NB4 (cell line): Measurements from ENCODE around the gene PACSIN3.
A peak's percentile ranks its signal among the peaks of the same experiment; 100 is the strongest.

Experiments used
- MYC ChIP-seq: IDR thresholded peaks from 2 replicates; pipeline ENCODE4 v1.6.1; 2011; ENCODE audit warnings: low read depth, low read length
- POLR2A ChIP-seq: IDR thresholded peaks from 2 replicates; pipeline ENCODE4 v1.6.1; 2011; ENCODE audit warnings: mild to moderate bottlenecking; ENCODE audit not compliant: insufficient read length; ENCODE audit errors: extremely low read depth
- TF ChIP-seq, protein P1 (sequence below): IDR thresholded peaks from 2 replicates; pipeline ENCODE4 v1.6.1; 2011; ENCODE audit warnings: low read depth, low read length
- TF ChIP-seq, protein P2 (sequence below): IDR thresholded peaks from one replicate; pipeline ENCODE4 v1.5.1; 2012; ENCODE audit warnings: low read depth, low read length

DNA sequence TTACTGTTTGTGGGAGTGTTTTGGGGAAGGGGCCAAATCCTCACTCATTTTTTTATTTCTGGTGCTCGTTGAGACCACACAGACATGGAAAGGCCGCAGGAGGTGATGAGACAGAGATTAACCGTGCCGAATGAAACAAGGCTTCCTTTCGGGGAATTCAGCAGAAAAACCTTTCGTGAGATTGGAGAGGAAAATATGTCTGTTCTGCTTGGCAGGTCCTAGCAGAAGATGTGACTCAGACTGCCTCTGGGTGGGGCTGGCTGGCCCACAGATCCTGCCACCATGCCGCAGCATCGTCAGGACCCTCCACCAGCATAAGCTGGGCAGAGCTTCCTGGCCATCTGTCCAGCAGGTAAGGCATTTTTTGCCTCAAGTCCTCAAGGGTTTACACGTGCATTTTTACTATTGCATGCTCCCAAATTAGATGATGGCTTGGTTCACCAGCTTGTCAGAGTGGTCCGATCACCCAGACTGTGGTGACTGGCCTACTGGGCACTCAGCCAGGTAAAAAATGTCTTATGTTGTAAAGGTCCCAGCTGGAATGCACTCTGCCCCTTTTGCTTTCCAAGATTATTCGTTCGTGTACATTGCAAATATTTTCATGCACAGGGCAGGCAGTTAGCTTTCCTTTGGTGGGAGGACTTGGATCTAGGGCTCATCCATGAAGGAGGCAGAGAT is 30.0 kb upstream of the PACSIN3 start:
- TF ChIP-seq, protein P1, sequence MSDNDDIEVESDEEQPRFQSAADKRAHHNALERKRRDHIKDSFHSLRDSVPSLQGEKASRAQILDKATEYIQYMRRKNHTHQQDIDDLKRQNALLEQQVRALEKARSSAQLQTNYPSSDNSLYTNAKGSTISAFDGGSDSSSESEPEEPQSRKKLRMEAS, result no peak
- TF ChIP-seq POLR2A (no peak), MYC (no peak; the same call in 1 of the 2 replicates)
- TF ChIP-seq, protein P2, sequence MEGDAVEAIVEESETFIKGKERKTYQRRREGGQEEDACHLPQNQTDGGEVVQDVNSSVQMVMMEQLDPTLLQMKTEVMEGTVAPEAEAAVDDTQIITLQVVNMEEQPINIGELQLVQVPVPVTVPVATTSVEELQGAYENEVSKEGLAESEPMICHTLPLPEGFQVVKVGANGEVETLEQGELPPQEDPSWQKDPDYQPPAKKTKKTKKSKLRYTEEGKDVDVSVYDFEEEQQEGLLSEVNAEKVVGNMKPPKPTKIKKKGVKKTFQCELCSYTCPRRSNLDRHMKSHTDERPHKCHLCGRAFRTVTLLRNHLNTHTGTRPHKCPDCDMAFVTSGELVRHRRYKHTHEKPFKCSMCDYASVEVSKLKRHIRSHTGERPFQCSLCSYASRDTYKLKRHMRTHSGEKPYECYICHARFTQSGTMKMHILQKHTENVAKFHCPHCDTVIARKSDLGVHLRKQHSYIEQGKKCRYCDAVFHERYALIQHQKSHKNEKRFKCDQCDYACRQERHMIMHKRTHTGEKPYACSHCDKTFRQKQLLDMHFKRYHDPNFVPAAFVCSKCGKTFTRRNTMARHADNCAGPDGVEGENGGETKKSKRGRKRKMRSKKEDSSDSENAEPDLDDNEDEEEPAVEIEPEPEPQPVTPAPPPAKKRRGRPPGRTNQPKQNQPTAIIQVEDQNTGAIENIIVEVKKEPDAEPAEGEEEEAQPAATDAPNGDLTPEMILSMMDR, result peak; percentile 5
